Natural killer cell (primary cell): ENCODE measurements around the gene TMED4. TPM values are rescaled to one million over a fixed set of nuclear protein-coding genes. Genes with fewer than 3 reads are reported as not detected.

Source experiments
- ATAC-seq, 3 donors: fragments of 150-1000 bp in 2 of 3; fragments of 200-7000 bp in 1 of 3; cut with Tn5 transposase; 1 replicate in 1 of 3; 2 replicates in 2 of 3; pipeline ENCODE4 v1.10.0; 2021; ENCODE audit warnings: mild to moderate bottlenecking in 2 of 3, moderate library complexity in 2 of 3
- DNase-seq, 2 donors: peaks; one replicate each; pipeline versions ENCODE4 v3.0.0 to v3.0.0-alpha.2; 2013 to 2021; ENCODE audit warnings: mixed read lengths in 1 of 2
- H3K27ac ChIP-seq: one replicate; pipeline ENCODE4 v1.5.1; 2013; ENCODE audit warnings: mild to moderate bottlenecking, low read length
- H3K27me3 ChIP-seq: one replicate; pipeline ENCODE4 v1.6.1; 2013; ENCODE audit warnings: low read length; ENCODE audit not compliant: control insufficient read depth, insufficient read depth
- H3K36me3 ChIP-seq: one replicate; pipeline ENCODE4 v1.6.1; 2013; ENCODE audit warnings: low read length; ENCODE audit not compliant: control insufficient read depth, insufficient read depth
- H3K4me1 ChIP-seq: one replicate; pipeline ENCODE4 v1.6.1; 2013; ENCODE audit warnings: low read length; ENCODE audit not compliant: control insufficient read depth, insufficient read depth
- H3K4me3 ChIP-seq: one replicate; pipeline ENCODE4 v1.5.1; 2013; ENCODE audit warnings: low read length
- H3K9me3 ChIP-seq: one replicate; pipeline ENCODE4 v1.6.1; 2013; ENCODE audit warnings: low read length; ENCODE audit not compliant: control insufficient read depth, insufficient read depth
- H3K27ac Mint-ChIP-seq, 2 donors: one replicate each; pipeline ENCODE4 v1.8.0; 2022; ENCODE audit warnings: mild to moderate bottlenecking in 2 of 2, mixed read lengths in 2 of 2, moderate library complexity in 1 of 2
- H3K27me3 Mint-ChIP-seq, 2 donors: one replicate each; pipeline ENCODE4 v1.8.0; 2022; ENCODE audit warnings: low read depth in 2 of 2, mixed read lengths in 2 of 2
- H3K36me3 Mint-ChIP-seq: one replicate; pipeline ENCODE4 v1.8.0; 2022; ENCODE audit warnings: mixed read lengths
- H3K4me1 Mint-ChIP-seq, 2 donors: one replicate each; pipeline ENCODE4 v1.8.0; 2022; ENCODE audit warnings: mixed read lengths in 2 of 2
- H3K4me3 Mint-ChIP-seq: one replicate; pipeline ENCODE4 v1.8.0; 2022; ENCODE audit warnings: mild to moderate bottlenecking, moderate library complexity, mixed read lengths
- H3K9me3 Mint-ChIP-seq, 2 donors: one replicate each; pipeline ENCODE4 v1.8.0; 2022; ENCODE audit warnings: mixed read lengths in 2 of 2
- CTCF ChIP-seq: fragments of 200-600 bp; IDR thresholded peaks from one replicate; pipeline ENCODE4 v1.8.0; 2022; ENCODE audit warnings: antibody characterized with exemption
- WGBS: methylation state at CpG from one replicate; pipeline ENCODE4 v1.1.7; 2013; ENCODE audit warnings: missing lambda C conversion rate; ENCODE audit not compliant: insufficient coverage; 5-methylcytosine and 5-hydroxymethylcytosine counted together
- intact Hi-C: fragments of 100-400 bp; cut with micrococcal nuclease; formaldehyde crosslinking; loops from one replicate; pipeline ENCODE4 v1.14.2; 2022
- total RNA-seq, 4 donors: library from RNA; stranded (reverse); fragments of 120-200 nt in 1 of 4; gene quantifications; one replicate each; pipeline versions ENCODE4 v1.2.3 to v1.2.4, GENCODE V29; 2013 to 2022

TMED4 gene
- total RNA-seq, 3 donors from 2014 or later (not counting 1 experiment from before 2014, with no cell fraction given): 93.1 to 101 (median 94.1) TPM

GRCh38 chr7:44624318-44624717 is 42.3 kb upstream of the TMED4 start:
- Histone ChIP-seq H3K4me3 (no peak overlapping the region), H3K27ac (no peak overlapping the region), H3K4me1 (peaks cover 54% of the 10 kb centered on the region), H3K9me3 (no peaks in the 10 kb centered on the region), H3K27me3 (no peaks in the 10 kb centered on the region), H3K36me3 (peaks cover 19% of the 10 kb centered on the region)
- H3K36me3 Mint-ChIP-seq: no peaks in the 10 kb centered on the region
- H3K9me3 Mint-ChIP-seq: no peaks in the 10 kb centered on the region
- TF ChIP-seq CTCF: no peak
- H3K4me3 Mint-ChIP-seq: peak overlapping the region; percentile 28
- WGBS: 93% methylated on average over 9 of the region's 9 CpGs
- no peaks in the 10 kb centered on the region for H3K27me3 Mint-ChIP-seq
- H3K27ac Mint-ChIP-seq: peak overlapping the region; percentile 29 to 56
- DNase-seq: peak in 1 of 2 donors; percentile 41
- ATAC-seq: no peak
- intact Hi-C loops: no loop called here
- peaks cover 37 to 47% of the 10 kb centered on the region in 2 donors for H3K4me1 Mint-ChIP-seq

DNA sequence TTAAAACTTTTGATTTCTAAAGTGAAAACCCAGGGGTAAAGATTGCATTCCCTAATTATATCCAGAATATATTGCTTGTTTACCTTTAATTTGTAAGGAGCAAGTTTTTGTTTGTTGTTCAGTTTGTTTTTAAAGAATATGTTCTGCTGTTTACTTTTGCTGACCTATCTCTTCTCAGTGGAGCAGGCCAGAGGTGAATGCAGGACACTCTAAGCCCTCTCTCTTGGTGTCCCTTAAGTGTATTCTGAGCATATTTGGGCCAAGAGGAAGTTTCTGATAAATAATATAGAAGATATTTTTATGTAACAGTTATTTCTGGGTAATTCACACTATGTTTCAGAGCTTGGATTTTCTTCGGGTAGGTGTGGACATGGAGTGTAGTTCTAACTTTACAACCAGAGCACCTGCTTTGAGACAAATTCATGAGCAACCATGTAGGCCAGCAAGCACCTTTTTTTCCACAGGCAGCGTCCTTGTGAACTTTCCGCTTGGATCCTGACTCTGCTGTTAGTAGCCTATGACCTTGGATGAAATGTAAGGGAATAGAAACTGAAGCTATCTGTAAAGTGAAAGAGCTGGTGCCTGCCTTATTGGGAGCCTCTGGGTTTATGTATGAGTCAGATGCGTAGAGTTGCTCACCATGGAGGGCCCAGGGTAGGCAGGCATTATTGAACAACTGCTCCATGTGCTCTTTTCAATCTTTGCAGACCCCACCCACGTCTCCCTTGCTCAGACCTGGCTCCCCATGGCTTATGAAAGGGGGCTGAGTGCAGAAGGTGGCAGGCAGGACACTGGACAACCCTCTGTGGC is 40.5 kb upstream of the TMED4 start:
- Mint-ChIP-seq H3K27ac (peak overlapping the region; percentile 29 to 56), H3K4me3 (peak overlapping the region; percentile 25), H3K4me1 (peaks cover 54 to 57% of the 10 kb centered on the region in 2 donors), H3K9me3 (no peaks in the 10 kb centered on the region), H3K36me3 (no peaks in the 10 kb centered on the region), H3K27me3 (no peaks in the 10 kb centered on the region)
- no peak for TF ChIP-seq CTCF
- intact Hi-C loops: no loop called here
- DNase-seq (peak in 1 of 2 donors; percentile 60), ATAC-seq (peak; percentile 30 to 38 (median 36))
- 72% methylated on average over 5 of the region's 5 CpGs for WGBS
- Histone ChIP-seq H3K27me3 (no peaks in the 10 kb centered on the region), H3K36me3 (peaks cover 19% of the 10 kb centered on the region), H3K9me3 (no peaks in the 10 kb centered on the region), H3K4me1 (peaks cover 46% of the 10 kb centered on the region), H3K4me3 (no peak overlapping the region), H3K27ac (peak overlapping the region; percentile 16)

- no peak for DNase-seq
- Mint-ChIP-seq H3K27ac (peak overlapping the region; percentile 45 to 67), H3K36me3 (no peaks in the 10 kb centered on the region), H3K4me1 (peaks cover 60 to 64% of the 10 kb centered on the region in 2 donors), H3K9me3 (no peaks in the 10 kb centered on the region), H3K4me3 (no peak overlapping the region), H3K27me3 (no peaks in the 10 kb centered on the region)
- no peaks in the 10 kb centered on the region for H3K9me3 ChIP-seq
- H3K36me3 ChIP-seq: peaks cover 16% of the 10 kb centered on the region
- WGBS: 97% methylated on average over 5 of the region's 5 CpGs
- no peak for ATAC-seq
- no peaks in the 10 kb centered on the region for H3K27me3 ChIP-seq
- no peak overlapping the region for H3K27ac ChIP-seq
- intact Hi-C loops: no loop called here
- TF ChIP-seq CTCF: no peak
- no peak overlapping the region for H3K4me3 ChIP-seq
- H3K4me1 ChIP-seq: peaks cover 52% of the 10 kb centered on the region
These were observed 39.7 kb upstream of the TMED4 start for GRCh38 chr7:44621750-44622103.
